ENCODE data around the gene UST.
A peak's percentile ranks its signal among the peaks of the same experiment; 100 is the strongest.

UST gene, protein sequence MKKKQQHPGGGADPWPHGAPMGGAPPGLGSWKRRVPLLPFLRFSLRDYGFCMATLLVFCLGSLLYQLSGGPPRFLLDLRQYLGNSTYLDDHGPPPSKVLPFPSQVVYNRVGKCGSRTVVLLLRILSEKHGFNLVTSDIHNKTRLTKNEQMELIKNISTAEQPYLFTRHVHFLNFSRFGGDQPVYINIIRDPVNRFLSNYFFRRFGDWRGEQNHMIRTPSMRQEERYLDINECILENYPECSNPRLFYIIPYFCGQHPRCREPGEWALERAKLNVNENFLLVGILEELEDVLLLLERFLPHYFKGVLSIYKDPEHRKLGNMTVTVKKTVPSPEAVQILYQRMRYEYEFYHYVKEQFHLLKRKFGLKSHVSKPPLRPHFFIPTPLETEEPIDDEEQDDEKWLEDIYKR

DNA sequence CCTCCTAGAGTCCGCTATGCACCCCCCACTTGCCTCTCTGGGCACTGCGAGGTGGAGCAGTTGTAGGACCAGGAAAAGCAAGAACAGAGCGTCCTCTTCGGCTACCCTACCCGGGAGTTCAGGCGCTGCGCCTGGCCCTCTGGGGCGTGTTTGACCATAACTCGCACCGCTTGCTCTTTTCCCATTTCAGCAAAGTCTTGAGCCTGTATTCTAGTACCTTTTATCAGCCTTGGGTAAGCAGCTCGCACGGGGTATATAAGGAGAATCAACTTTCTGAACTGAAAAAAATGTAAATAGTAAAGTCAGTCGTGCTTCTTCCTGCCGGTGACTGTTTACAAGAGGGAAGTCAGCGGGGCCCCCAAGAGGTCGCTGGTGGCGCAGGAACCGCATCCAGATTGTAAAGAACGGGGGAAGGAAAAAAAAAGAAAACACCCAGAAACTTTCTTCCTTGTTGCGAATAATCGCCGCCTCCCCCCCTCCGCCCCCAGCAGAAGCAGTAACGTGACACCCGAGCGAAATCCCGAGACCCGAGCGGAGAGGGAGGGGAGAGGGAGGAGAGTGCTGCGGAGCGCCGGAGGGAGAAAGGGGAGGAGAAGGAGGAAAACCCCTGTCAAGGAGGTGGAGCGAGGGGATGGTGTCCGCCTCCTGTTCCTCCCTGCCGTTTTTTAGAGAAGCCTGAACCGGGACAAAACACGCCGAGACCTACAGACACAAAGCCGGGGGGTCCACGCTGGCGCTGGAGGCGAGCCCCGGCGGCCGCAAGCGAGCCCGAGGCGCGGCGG, at the start of gene UST:
TSS of gene UST (plus strand) at position 668 of the 782 bp plus-strand sequence. CDS start 401 bp downstream, outside the sequence.
- peaks cover 6% of the 10 kb centered on the region for H3K36me3 Mint-ChIP-seq
- peak within 1 kb of the TSS; percentile 89 for H3K27ac Mint-ChIP-seq
- DNase-seq (ENCODE audit: low spot score in 2 of 2) (peak; percentile 26 to 74), ATAC-seq (peak; percentile 66)
- H3K4me3 Mint-ChIP-seq, result peak within 1 kb of the TSS; percentile 92
- H3K9me3 Mint-ChIP-seq, result no peaks in the 10 kb centered on the region
- H3K4me1 Mint-ChIP-seq, result peaks cover 48% of the 10 kb centered on the region

DNA sequence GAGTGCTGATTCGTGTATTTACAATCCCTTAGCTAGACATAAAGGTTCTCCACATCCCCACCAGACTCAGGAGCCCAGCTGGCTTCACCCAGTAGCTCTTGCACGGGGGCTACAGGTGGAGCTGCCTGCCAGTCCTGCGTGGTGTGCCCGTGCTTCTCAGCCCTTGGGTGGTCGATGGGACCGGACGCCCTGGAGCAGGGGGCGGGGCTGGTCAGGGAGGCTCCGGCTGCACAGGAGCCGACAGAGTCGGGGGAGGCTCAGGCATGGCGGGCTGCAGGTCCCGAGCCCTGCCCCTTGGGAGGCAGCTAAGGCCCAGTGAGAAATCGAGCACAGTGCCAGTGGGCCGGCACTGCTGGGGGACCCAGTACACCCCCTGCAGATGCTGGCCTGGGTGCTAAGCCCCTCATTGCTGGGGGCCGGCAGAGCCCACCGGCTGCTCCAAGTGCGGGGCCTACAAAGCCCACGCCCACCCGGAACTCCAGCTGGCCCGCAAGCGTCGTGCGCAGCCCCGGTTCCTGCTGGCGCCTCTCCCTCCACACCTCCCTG, 48.9 kb upstream of the UST start:
- no peak overlapping the region for H3K27ac Mint-ChIP-seq
- no peak for ATAC-seq
- H3K4me1 Mint-ChIP-seq, result peaks cover 11% of the 10 kb centered on the region
- H3K36me3 Mint-ChIP-seq, result no peaks in the 10 kb centered on the region
- no peak for DNase-seq (ENCODE audit: low spot score in 2 of 2)
- H3K9me3 Mint-ChIP-seq, result no peaks in the 10 kb centered on the region
- H3K4me3 Mint-ChIP-seq, result no peak overlapping the region

DNA sequence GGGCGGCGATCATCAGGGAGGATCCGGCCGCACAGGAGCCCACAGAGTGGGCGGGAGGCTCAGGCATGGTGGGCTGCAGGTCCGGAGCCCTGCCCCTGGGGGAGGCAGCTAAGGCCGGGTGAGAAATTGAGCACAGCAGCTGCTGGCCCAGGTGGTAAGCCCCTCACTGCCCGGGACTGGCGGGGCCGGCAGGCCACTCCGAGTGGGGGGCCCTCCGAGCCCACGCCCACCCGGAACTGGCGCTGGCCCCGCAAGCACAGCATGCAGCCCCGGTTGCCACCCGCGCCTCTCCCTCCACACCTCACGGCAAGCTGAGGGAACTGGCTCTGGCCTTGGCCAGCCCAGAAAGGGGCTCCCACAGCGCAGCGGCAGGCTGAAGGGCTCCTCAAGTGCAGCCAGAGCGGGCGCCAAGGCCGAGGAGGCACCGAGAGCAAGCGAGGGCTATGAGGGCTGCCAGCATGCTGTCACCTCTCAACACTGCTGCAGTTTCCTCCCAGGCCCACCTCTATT, 48.1 kb upstream of the UST start:
- Mint-ChIP-seq H3K36me3 (no peaks in the 10 kb centered on the region), H3K9me3 (no peaks in the 10 kb centered on the region), H3K4me1 (peaks cover 11% of the 10 kb centered on the region), H3K27ac (no peak overlapping the region), H3K4me3 (no peak overlapping the region)
- ATAC-seq, result no peak
- DNase-seq (ENCODE audit: low spot score in 2 of 2), result no peak

DNA sequence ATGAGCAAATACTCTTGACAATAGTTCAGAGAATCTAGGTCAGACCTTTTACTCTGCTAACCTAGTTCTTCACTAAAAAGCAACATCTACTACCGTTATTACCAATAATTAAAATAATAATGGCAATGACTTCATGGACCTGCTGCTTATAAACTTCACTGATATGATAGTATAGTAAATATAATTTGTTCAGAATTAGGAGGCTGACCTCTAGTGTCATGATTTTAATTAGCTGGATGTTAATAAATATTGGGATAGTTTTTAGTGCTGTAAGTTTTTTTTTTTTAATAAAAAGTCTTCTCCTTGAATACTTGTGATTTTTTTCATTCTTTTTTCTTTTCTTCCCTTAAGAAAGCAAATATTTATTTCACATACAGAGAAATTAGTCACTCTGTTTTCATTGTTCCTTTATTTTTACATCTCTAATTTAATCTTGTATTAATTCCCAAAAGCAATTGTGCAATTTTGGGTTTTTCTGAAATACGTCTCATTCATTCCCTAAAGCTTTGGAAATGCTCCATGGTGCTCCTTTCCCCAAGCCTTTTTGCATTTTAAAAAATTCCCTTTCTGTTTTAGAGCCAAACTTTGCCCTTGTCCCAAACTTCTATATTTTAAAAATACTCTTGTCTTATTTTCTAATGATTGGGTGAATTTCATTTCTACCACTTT, 46.6 kb upstream of the UST start:
- Mint-ChIP-seq H3K4me3 (peak overlapping the region; percentile 75), H3K27ac (peak overlapping the region; percentile 89), H3K4me1 (peaks cover 11% of the 10 kb centered on the region), H3K9me3 (no peaks in the 10 kb centered on the region), H3K36me3 (no peaks in the 10 kb centered on the region)
- DNase-seq (ENCODE audit: low spot score in 2 of 2) (no peak), ATAC-seq (no peak)

DNA sequence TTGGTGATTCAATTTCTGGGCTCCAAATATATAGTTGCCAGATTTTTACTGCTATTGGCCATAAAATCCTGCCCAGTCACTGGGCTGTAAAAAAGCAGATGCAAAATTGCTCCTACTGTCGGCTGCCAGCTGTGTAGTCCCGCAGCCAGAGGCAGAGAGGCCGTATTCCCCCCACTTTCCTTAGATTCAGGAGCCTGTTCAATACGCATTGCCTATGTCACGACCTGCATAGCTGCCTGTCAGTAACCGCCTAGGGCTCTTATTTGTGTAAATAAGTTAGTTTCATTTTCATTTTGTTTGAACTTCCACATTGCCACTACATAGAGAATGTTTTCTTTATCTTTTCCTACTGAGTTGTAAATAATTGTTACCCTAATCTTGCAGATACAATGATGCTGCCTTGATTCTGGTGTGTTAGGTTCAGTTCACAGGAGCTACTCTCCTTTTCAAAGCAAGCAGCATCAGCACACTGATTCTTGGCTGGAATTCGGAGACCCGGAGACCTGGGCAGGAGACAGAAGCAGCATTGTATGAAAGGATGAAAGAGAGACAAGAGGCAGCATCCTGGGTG, 46.0 kb upstream of the UST start:
- no peaks in the 10 kb centered on the region for H3K36me3 Mint-ChIP-seq
- H3K4me1 Mint-ChIP-seq, result peaks cover 11% of the 10 kb centered on the region
- peak in 1 of 2 donors; percentile 58 for DNase-seq (ENCODE audit: low spot score in 2 of 2)
- peak overlapping the region; percentile 89 for H3K27ac Mint-ChIP-seq
- H3K9me3 Mint-ChIP-seq, result no peaks in the 10 kb centered on the region
- peak overlapping the region; percentile 75 for H3K4me3 Mint-ChIP-seq
- peak; percentile 76 for ATAC-seq

DNA sequence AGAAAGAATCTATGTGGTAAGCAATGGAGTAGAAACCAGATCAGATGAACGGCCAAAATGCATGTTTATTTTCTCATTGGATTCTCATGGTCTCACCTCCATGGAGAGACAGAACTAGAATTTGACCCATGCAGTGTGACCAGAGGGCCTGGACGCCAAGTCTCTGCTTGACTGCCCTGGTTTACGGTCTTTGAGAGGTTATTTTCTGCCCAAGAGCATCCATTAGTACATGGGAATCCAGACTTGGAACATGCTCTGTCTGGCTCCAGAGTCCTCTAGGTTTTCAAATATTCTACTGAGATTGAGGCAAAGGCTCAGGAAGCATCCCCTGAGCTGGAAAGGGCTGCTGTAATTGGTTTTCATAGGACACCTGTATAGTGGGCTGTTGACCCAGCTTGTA, 45.5 kb upstream of the UST start:
- peaks cover 11% of the 10 kb centered on the region for H3K4me1 Mint-ChIP-seq
- H3K4me3 Mint-ChIP-seq, result peak overlapping the region; percentile 75
- no peaks in the 10 kb centered on the region for H3K36me3 Mint-ChIP-seq
- no peaks in the 10 kb centered on the region for H3K9me3 Mint-ChIP-seq
- no peak for ATAC-seq
- peak overlapping the region; percentile 89 for H3K27ac Mint-ChIP-seq
- no peak for DNase-seq (ENCODE audit: low spot score in 2 of 2)

DNA sequence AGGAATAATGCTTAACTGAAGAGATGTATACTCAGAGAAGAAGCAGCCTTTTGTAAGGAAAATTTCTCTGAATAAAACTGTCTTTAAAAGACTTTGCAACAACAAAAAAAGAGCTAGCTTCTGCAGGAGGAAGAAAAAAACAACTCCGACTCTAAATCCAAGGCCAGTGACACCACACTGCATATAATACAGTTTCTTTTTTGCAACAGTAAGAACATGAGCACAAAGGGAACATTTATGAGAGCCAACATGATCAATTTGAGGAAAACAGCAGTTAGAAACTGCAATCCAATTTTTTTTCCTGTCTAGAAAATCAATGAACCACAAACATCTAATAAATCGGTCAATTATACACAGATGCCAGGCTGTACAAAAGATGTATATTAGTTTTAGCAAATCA, 42.9 kb upstream of the UST start:
- H3K9me3 Mint-ChIP-seq, result no peaks in the 10 kb centered on the region
- ATAC-seq (no peak), DNase-seq (ENCODE audit: low spot score in 2 of 2) (no peak)
- no peak overlapping the region for H3K4me3 Mint-ChIP-seq
- no peaks in the 10 kb centered on the region for H3K36me3 Mint-ChIP-seq
- peaks cover 11% of the 10 kb centered on the region for H3K4me1 Mint-ChIP-seq
- no peak overlapping the region for H3K27ac Mint-ChIP-seq

DNA sequence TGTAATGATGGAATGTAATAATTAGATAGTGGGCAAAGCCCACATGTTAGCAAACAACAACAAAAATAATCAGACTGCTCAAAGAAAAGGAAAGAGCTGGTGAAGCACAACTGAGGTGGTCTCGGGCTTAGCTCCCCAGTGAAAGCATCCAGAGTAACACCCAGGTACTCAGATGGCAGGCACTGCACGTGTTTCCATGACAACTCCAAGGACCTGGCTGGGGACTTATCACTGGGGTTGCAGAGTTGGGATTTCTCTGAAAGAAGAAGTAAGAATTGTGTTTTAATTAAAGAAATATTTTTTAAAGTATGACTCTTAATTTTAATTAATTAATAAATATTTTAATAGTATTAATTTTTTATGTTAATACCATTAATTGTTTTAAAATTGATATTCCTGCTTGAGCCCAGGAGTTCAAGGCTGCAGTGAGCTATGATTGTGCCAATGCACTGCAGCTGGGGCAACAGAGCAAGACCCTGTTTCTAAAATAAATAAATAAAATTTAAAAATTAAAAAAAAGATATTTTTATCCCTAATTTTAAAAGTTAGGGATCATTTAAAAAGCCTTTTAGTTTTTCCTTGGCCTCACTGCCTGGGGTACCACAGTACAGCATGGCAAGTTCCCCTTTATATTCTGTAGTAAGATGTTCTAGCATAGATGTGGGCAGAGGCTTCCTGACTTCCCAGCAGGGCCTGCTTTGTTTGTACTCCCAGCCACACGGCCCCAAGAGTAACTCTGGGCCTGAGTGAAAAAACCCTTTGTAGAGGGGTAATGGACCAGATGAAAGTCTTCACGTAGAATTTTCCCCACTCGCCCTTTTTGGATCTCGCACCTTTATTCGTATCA, 42.2 kb upstream of the UST start:
- Mint-ChIP-seq H3K9me3 (no peaks in the 10 kb centered on the region), H3K36me3 (no peaks in the 10 kb centered on the region), H3K4me1 (peaks cover 11% of the 10 kb centered on the region), H3K4me3 (no peak overlapping the region), H3K27ac (no peak overlapping the region)
- DNase-seq (ENCODE audit: low spot score in 2 of 2) (no peak), ATAC-seq (no peak)

DNA sequence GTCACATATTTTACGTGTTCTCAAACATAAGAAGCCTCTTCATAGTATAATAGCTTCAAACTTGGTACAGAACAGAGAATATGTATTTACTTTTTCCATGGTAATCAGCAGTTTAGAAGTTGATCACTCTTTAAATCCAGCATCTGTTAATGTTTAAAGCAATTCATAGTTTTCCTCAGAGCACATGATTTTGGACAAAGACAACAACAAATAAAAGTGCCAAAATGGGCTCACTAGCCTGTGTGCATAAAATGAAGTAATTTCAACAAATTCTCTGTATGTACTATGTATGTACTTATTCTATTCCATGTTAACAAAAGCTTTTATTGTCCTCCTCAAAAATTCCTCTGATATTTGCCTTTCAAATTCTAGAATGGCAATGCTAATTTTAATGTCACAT, 38.1 kb upstream of the UST start:
- Mint-ChIP-seq H3K36me3 (no peaks in the 10 kb centered on the region), H3K4me3 (no peak overlapping the region), H3K27ac (no peak overlapping the region), H3K4me1 (no peaks in the 10 kb centered on the region), H3K9me3 (peaks cover 8% of the 10 kb centered on the region)
- DNase-seq (ENCODE audit: low spot score in 2 of 2) (no peak), ATAC-seq (no peak)

DNA sequence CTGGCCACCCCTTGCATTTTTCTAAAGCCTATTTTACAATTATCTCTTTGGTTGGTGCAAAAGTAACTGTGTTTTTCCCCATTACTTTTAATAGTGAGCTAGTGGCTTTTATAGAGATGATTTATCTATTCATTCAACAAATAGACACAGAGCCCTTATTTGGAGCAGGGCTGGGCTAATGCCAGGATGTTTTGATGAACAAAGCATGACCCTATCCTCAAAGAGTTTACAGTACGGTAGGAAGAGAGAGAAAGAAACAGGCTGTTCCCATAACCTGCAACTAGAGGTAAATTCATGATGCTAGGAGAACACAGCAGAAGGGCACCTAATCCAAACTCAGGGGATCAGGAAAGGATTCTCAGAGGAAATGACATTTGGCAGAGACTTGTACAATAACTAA, 37.3 kb upstream of the UST start:
- no peak for ATAC-seq
- no peak overlapping the region for H3K4me3 Mint-ChIP-seq
- H3K36me3 Mint-ChIP-seq, result no peaks in the 10 kb centered on the region
- H3K9me3 Mint-ChIP-seq, result peaks cover 11% of the 10 kb centered on the region
- DNase-seq (ENCODE audit: low spot score in 2 of 2), result no peak
- no peak overlapping the region for H3K27ac Mint-ChIP-seq
- no peaks in the 10 kb centered on the region for H3K4me1 Mint-ChIP-seq

DNA sequence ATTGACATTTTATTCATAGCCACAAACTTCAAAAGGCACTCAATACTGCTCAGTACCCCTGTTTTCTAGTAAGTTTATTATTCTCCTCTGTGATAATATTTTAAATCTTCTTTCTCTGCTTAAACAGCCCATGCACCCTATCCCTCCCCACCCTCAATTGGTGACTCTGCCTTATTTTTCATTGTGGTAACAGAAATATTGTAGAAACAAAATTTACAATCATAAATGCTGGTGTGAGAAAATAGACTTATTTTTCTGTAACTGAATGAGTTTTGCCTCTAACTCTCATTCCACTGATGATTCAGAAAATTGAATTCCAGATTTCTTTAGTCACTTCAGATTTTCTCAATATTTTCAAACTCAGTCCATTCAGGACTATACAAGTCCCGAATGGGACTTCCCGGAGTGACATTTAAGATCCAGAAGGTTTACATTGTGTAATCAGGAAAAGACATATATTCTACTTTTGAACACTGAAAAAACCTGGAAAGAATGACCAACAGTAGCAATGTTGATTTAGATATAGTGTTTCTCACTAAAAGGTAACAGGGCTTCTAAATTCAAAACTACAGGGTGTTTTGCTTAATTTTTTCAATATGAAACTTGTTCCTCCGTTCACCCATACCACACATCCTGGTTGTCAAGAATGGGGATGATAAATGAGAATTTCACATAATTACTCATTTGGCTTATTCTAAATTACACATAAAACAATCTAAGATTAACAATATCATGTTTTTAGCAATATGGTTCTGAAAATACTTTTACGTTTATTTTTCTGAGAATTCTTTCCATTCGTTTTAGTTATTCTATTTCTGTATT, 34.8 kb upstream of the UST start:
- H3K27ac Mint-ChIP-seq, result peak overlapping the region; percentile 14
- ATAC-seq (peak; percentile 85), DNase-seq (ENCODE audit: low spot score in 2 of 2) (no peak)
- peaks cover 11% of the 10 kb centered on the region for H3K9me3 Mint-ChIP-seq
- no peaks in the 10 kb centered on the region for H3K36me3 Mint-ChIP-seq
- no peak overlapping the region for H3K4me3 Mint-ChIP-seq
- no peaks in the 10 kb centered on the region for H3K4me1 Mint-ChIP-seq

DNA sequence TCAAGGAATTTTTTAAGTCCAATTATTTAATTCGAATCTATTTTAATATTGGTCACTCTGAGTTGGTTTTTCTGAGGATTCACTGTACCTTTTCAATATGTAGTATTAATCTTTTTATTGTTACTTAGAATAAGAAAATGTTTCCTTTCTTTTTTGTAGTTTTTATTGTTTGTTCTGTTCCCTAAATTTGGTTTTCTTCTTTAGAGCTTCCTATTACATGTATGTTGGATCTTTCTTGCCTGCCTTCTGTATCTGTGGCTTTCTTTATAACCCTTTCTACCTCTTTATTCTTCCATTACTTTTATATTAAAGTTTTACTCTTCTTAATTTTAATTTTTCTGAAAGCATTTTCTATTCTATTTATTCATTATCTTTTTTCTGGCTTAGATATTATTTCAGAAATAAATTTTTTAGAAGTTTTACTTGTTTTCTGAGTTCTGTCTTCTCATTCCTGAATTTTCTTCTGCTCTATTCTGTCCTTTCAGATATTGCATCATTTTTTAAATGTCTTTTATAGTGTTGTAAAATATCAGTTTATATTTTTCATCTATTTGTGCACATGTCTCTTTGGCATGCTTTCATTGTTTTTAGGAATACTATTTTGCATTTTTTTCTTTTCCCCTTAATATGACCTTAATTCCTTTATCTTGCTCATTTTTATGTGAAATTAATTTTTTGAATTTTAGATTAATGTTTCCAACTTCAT, 33.6 kb upstream of the UST start:
- ATAC-seq (no peak), DNase-seq (ENCODE audit: low spot score in 2 of 2) (no peak)
- H3K36me3 Mint-ChIP-seq, result no peaks in the 10 kb centered on the region
- no peak overlapping the region for H3K4me3 Mint-ChIP-seq
- no peaks in the 10 kb centered on the region for H3K4me1 Mint-ChIP-seq
- H3K9me3 Mint-ChIP-seq, result peaks cover 11% of the 10 kb centered on the region
- H3K27ac Mint-ChIP-seq, result no peak overlapping the region

DNA sequence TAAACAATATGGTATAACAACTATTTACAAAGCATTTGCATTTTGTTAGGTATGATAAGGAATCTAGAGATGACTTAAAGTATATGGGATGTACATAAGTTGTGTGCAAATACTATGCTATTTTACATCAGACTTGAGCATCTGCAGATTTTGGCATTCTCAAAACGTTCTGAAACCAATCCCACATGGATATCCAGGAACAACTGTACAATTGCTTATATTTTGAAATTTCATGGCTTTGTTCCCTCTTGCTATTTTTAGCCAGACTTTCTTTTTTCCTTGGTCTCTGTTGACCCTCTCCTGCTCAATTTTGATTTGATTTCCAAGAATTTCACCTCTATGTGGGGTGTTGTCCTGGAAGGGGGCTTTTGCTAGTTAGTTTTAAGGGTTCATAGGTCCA, 32.9 kb upstream of the UST start:
- H3K27ac Mint-ChIP-seq, result no peak overlapping the region
- no peaks in the 10 kb centered on the region for H3K4me1 Mint-ChIP-seq
- no peak overlapping the region for H3K4me3 Mint-ChIP-seq
- ATAC-seq (no peak), DNase-seq (ENCODE audit: low spot score in 2 of 2) (no peak)
- peaks cover 11% of the 10 kb centered on the region for H3K9me3 Mint-ChIP-seq
- H3K36me3 Mint-ChIP-seq, result no peaks in the 10 kb centered on the region
